GM21576 (cell line): ENCODE data around the gene NODAL.

Experiments used
- ATAC-seq: cut with Tn5 transposase; IDR thresholded peaks from one replicate; pipeline ENCODE4 v1.9.1; 2021; ENCODE audit warnings: mild to moderate bottlenecking, moderate library complexity; ENCODE audit not compliant: unreplicated experiment

The NODAL gene

GRCh38 chr10:70465278-70465677 is 23.8 kb upstream of the NODAL start:
- no peak for ATAC-seq

DNA sequence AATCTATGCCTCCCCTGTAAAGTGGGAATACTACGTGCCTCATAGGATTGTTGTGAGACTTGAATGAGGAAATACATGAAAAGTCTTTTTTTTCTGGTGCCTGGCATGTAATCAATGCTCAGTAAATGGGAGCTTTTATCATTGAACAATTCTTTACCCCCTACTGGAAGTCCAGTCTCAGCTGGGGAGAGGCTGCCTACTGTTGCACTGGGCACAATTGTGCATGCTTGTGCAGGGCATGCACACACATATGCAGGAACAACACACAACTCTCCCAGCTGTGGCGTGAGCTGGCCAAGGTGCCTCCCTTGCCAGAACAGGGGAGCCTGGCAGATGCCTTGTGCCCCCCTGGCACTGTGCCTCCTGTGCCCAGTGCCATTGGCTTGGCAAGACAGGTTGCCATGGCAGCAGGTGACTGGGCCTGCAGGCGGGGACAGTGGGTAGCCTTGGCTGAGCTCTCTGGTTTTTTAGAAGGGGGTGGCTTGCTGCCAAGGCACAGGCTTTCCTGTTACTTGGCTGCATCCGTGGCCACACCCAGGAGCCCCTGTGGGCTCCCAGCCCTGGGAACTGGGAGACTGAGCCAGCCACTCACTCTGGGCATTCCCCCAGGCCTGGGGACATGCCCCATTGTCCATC is 21.0 kb upstream of the NODAL start:
- ATAC-seq = no peak

GRCh38 chr10:70461397-70462348 is 20.2 kb upstream of the NODAL start:
- no peak for ATAC-seq

- ATAC-seq = no peak
Measured at GRCh38 chr10:70459774-70460490, 18.5 kb upstream of the NODAL start.

GRCh38 chr10:70459061-70459773 is 17.7 kb upstream of the NODAL start:
- ATAC-seq = no peak

- no peak for ATAC-seq
Measured at GRCh38 chr10:70458329-70459060, 17.0 kb upstream of the NODAL start.

DNA sequence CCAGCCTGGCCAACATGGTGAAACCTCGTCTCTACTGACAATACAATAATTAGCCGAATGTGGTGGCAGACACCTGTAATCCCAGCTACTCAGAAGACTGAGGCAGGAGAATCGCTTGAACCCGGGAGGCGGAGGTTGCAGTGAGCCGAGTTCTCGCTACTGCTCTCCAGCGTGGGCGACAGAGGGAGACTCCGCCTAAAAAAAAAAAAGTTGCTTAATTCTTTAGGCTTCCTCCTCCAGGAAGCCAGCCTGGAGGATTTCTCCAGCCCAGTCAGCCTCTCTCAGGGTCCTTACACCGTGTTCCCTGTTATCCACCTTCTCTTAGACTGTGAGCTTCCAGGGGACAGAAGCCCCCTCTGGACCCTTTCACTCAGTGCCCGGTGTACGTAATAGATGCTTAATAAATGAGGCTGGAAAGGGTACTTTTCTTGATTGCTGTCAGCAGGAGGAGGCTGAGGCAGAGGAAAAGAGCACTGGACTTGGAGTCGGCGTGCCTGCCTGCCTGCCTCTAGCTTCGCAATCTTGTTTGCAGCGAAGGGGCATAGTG is 16.4 kb upstream of the NODAL start:
- no peak for ATAC-seq

GRCh38 chr10:70456164-70456563 is 14.7 kb upstream of the NODAL start:
- no peak for ATAC-seq

- no peak for ATAC-seq
Measured at GRCh38 chr10:70455213-70455630, 13.7 kb upstream of the NODAL start.

DNA sequence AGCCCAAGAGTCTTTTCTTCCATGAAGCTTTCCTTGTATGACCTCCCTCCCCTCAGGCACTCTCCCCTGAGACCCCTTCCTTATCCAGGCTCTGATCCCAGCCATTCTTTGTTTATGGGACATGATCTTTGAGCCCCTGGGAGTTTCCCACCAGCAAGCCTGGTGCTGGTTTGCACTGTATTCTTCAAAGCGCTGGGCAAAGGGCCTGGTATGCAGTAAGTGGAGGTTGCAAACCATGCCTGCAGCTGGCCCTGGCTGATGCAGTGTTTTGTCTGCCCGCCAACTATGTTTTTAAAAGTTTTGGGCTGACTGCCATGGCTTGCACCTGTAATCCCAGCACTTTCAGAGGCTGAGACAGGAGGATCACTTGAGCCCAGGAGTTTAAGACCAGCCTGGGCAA is 6.8 kb upstream of the NODAL start:
- ATAC-seq = no peak

- no peak for ATAC-seq
Measured at GRCh38 chr10:70445718-70446657, 4.5 kb upstream of the NODAL start.

DNA sequence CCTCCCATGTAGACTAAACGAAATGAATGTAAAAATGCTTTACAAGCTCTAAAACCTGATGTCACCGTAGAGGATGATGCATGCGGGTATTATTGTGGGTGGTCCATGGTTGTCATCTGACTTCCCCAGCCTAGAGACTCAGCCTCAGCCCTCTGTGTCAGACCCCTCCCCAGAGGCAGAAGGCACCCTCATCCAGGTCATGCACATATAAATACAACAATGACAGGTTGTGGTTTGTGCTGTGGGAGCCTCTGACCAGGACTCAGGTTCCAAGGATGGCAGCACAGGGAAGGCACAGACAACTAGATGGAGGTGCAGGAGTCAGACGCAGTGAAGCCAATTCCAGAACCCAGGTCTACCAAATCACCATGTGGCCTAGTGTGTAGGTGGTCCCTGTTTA is 3.3 kb upstream of the NODAL start:
- ATAC-seq = no peak

DNA sequence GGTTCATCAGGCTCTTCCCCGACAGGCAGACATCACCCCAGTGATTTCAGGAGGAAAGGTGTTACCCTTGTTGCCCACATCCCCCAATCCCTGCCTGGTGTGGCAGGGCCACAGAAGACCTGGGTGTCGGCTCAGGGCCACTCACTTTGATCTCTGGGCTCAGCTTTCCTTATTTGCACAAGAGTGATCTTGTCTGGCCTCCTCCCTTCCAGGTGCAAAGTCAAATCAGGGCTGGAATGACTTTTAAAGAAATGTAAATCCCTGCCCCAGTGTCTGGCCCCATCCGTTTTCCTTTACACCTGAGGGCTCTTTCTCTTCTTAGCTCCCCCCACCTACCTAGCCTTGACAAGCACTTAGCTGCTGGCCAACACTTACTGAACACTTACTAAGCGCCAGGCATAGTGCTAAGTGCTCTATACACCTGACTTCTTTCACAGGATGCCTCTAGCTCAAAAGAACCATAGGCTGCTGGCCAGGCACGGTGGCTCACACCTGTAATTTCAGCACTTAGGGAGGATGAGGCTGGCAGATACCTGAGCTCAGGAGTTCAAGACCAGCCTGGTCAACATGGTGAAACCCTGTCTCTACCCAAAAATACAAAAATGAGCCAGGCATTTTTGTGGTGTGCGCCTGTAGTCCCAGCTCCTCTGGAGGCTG is 979 bp upstream of the NODAL start:
- ATAC-seq = no peak

DNA sequence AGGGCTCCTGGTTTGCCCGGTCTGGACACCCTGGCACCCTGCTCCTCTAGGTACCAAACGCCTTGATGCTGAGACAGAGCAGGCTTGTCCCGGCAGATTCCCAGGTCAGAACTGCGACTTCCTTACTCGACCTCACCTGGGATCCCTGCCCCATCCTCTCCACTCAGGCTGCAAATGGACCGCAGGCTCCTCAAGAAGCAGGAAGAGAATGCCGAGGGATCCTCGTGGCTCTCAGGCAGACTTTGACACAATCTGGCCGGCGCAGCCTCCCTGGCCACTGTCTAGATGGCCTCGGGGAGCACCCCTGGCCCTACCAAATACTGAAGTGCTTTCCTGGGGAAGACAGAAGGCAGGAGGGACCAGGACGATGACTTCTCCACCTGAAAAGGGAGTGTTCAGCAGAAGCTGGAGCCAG is 421 bp upstream of the NODAL start:
- no peak for ATAC-seq

DNA sequence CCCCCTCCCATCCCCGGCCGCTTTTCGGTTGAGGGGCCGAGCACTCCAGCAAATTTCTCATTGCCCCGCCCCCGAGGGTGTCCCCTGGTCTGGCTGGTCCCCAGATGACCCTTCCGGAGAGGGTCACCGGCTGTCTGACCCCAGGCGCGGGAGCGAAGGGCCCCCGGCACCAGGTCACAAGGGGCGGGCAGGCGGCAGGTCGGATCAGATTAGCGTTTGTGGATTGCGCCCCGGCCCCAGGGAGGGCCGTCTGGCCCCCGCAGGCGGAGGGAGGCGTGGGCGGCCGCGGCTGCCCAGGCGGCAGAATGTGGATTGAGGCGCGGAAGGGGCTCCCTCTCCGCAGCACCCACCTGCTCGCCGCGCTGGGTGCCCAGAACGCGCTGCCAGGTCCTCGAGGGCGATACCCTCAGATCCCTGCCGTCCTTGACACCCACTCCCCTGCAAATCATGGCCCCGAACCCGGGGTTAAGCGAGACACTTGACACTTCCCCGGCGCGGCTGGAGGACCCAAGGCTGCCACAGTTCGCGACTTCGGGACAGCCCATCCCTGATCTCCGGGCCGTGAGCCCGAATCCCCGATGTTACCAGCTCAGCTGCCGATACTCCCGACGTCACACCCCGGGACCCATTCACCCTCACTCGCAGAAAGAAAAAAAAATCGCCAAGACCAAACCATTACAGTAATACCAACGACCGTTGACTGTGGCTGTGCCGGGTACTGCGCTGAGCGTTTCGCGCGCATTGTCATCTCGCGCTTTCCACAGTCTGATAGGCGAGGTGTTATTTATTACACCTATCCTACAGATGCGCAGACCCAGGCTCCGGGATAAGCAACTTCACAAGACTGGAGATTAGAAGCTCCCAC is 953 bp downstream of the NODAL start:
- ATAC-seq = no peak

DNA sequence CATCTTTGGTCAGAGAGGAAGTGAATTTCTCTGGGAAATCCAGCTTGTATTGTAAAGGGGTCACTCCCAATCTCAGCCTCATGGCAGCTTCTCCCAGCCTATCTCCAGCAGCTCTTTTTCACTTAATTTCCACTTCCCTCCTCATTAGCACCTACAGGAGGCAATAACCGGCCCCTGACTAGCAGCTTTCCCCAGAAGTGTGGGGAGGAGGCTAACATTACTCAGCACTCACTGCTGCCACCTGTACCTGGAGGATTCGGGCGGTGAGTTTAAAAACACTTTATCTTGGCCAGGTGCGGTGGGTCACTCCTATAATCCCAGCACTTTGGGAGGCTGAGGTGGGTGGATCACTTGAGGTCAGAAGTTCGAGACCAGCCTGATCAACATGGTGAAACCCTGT is 3.8 kb downstream of the NODAL start:
- no peak for ATAC-seq
